K562 (cell line): ENCODE data around the gene NAV2. TPM values are rescaled to one million over a fixed set of nuclear protein-coding genes. Genes with fewer than 3 reads are reported as not detected.

Source experiments
- ATAC-seq: fragments of 200-7000 bp; cut with Tn5 transposase; 3 replicates; pipeline ENCODE4 v1.9.1; 2020; ENCODE audit warnings: moderate library complexity
- BruUV-seq: library from RNA; stranded (reverse); fragments of 400-500 nt; replicated peaks from 2 replicates; lab custom pipeline; 2021; lab: Mats Ljungman, UMichigan
- CTCF ChIA-PET: fragments of 300-600 bp; formaldehyde crosslinking; extraction: SDS; loops from one replicate; lab custom pipeline; 2021; ENCODE audit warnings: low intra/inter-chr PET ratio; lab: Yijun Ruan, JAX
- POLR2A ChIA-PET: fragments of 300-600, 350-650 bp; sonication (Branson Sonifier 250); formaldehyde crosslinking; extraction: SDS; loops from one replicate; lab custom pipeline; 2021; ENCODE audit warnings: antibody characterized with exemption, inconsistent platforms; lab: Yijun Ruan, JAX
- DNase-seq, 4 experiments: peaks; one replicate each; pipeline versions ENCODE4 v3.0.0 to v3.0.0-alpha.2; 2011 to 2018; ENCODE audit warnings: low spot score in 3 of 4, mixed read lengths in 3 of 4; ENCODE audit errors: extremely low read depth in 1 of 4
- FAIRE-seq: peaks from 2 replicates; lab custom pipeline; 2011; peaks lifted over from hg19 to GRCh38; lab: Jason Lieb, UNC
- H2AFZ ChIP-seq: 2 replicates; pipeline ENCODE4 v1.6.0; 2011; ENCODE audit warnings: low read depth, low read length, control low read depth, inconsistent platforms
- H3K27ac ChIP-seq: fragments of 200-600 bp; 3 replicates; pipeline ENCODE4 v1.8.0; 2011; ENCODE audit warnings: low read depth, mild to moderate bottlenecking, control low read depth, inconsistent platforms, low read length, moderate library complexity, mixed read lengths; ENCODE audit errors: extremely low read depth
- H3K27me3 ChIP-seq, 2 experiments: fragments of 300-600 bp in 1 of 2; 2 replicates in 1 of 2; 3 replicates in 1 of 2; pipeline versions ENCODE4 v1.6.0 to v1.8.0; 2011; ENCODE audit warnings: inconsistent platforms in 2 of 2, low read length in 2 of 2, mild to moderate bottlenecking in 1 of 2, mixed read lengths in 1 of 2, moderate library complexity in 1 of 2; ENCODE audit not compliant: control insufficient read depth in 2 of 2, insufficient read depth in 2 of 2
- H3K36me3 ChIP-seq: fragments of 300-600 bp; 3 replicates; pipeline ENCODE4 v1.8.0; 2011; ENCODE audit warnings: mild to moderate bottlenecking, low read length, inconsistent platforms; ENCODE audit not compliant: control insufficient read depth, insufficient read depth
- H3K4me1 ChIP-seq, 2 experiments: fragments of 200-600 bp in 1 of 2; replicated peaks in 1 of 2; 2 replicates in 1 of 2; 3 replicates in 1 of 2; pipeline versions ENCODE4 v1.5.1 to v1.8.0; 2011; ENCODE audit warnings: inconsistent platforms in 2 of 2, low read length in 2 of 2, mild to moderate bottlenecking in 1 of 2, mixed read lengths in 1 of 2, moderate library complexity in 1 of 2; ENCODE audit not compliant: control insufficient read depth in 2 of 2, insufficient read depth in 2 of 2
- H3K4me2 ChIP-seq: 2 replicates; pipeline ENCODE4 v1.6.1; 2011; ENCODE audit warnings: low read length, control low read depth, inconsistent platforms, mixed read lengths; ENCODE audit not compliant: insufficient read depth
- H3K4me3 ChIP-seq: fragments of 200-600 bp; sonication (generic), shearing (Covaris generic); 2 replicates; pipeline ENCODE4 v1.5.1; 2016; ENCODE audit warnings: control low read depth, inconsistent platforms
- H3K79me2 ChIP-seq: fragments of 200-600 bp; 3 replicates; pipeline ENCODE4 v1.8.0; 2011; ENCODE audit warnings: low read length, inconsistent platforms; ENCODE audit not compliant: control insufficient read depth, insufficient read depth
- H3K9ac ChIP-seq, 2 experiments: 2 replicates each; pipeline versions ENCODE4 v1.6.0 to v1.6.1; 2011; ENCODE audit warnings: low read depth in 2 of 2, low read length in 2 of 2, control low read depth in 1 of 2, inconsistent platforms in 1 of 2, mild to moderate bottlenecking in 1 of 2, mixed read lengths in 1 of 2; ENCODE audit not compliant: insufficient read depth in 1 of 2
- H3K9me1 ChIP-seq: one replicate; pipeline ENCODE4 v1.6.0; 2011; ENCODE audit warnings: inconsistent platforms, mild to moderate bottlenecking, low read length, moderate library complexity; ENCODE audit not compliant: control insufficient read depth, insufficient read depth
- H3K9me3 ChIP-seq: replicated peaks from 2 replicates; pipeline ENCODE4 v1.5.1; 2011; ENCODE audit warnings: low read depth, low read length, inconsistent platforms; ENCODE audit not compliant: control insufficient read depth, insufficient read depth
- H4K20me1 ChIP-seq: replicated peaks from 2 replicates; pipeline ENCODE4 v1.6.1; 2011; ENCODE audit warnings: low read length, inconsistent platforms, mixed read lengths; ENCODE audit not compliant: control insufficient read depth, insufficient read depth
- BHLHE40 ChIP-seq: IDR thresholded peaks from 2 replicates; pipeline ENCODE4 v1.6.1; 2011; ENCODE audit warnings: low read length, improper control_type of control experiment
- GTF2E2 ChIP-seq: fragments of 200-800 bp; sonication (Bioruptor generic); IDR thresholded peaks from 2 replicates; pipeline ENCODE4 v1.6.1; 2016; ENCODE audit warnings: missing genetic modification characterization, missing compliant biosample characterization
- HMG20B ChIP-seq: fragments of 250-450 bp; sonication (Bioruptor Pico); IDR thresholded peaks from 2 replicates; pipeline ENCODE4 v1.5.0; 2021; ENCODE audit warnings: mild to moderate bottlenecking
- HNRNPH1 ChIP-seq: fragments of 200-400 bp; formaldehyde crosslinking; optimal IDR thresholded peaks from 2 replicates; pipeline ENCODE3; 2017; ENCODE audit warnings: low read depth, mild to moderate bottlenecking, low read length, moderate library complexity
- MCM7 ChIP-seq, 2 experiments: fragments of 450-650 bp; IDR thresholded peaks; 2 replicates each; pipeline ENCODE4 v1.6.1; 2016 to 2018
- NONO ChIP-seq, 2 experiments: fragments of 200-400 bp in 1 of 2; fragments of 450-650 bp in 1 of 2; formaldehyde crosslinking in 1 of 2; IDR thresholded peaks; 2 replicates each; pipeline ENCODE4 v1.6.1; 2017; ENCODE audit warnings: low read depth in 2 of 2, mild to moderate bottlenecking in 2 of 2, moderate library complexity in 2 of 2, low read length in 1 of 2
- NR2C2 ChIP-seq, 2 experiments: fragments of 200-800 bp in 1 of 2; sonication (Bioruptor generic) in 1 of 2; sonication (generic) in 1 of 2; formaldehyde crosslinking in 1 of 2; IDR thresholded peaks; 2 replicates each; pipeline versions ENCODE4 v1.6.1 to v1.8.0; 2016 to 2022; ENCODE audit warnings: mild to moderate bottlenecking in 1 of 2, missing compliant biosample characterization in 1 of 2, missing genetic modification characterization in 1 of 2, missing genetic modification reagents in 1 of 2
- SAFB2 ChIP-seq: fragments of 200-400 bp; formaldehyde crosslinking; IDR thresholded peaks from 2 replicates; pipeline ENCODE4 v1.6.1; 2018; ENCODE audit warnings: borderline replicate concordance, low read length, low read depth, moderate library complexity; ENCODE audit not compliant: severe bottlenecking
- SIN3A ChIP-seq, 2 experiments: fragments of 150-350 bp in 1 of 2; IDR thresholded peaks; 2 replicates each; pipeline ENCODE4 v1.6.1; 2011 to 2016; ENCODE audit warnings: borderline replicate concordance in 2 of 2, low read depth in 2 of 2, low read length in 2 of 2, mild to moderate bottlenecking in 2 of 2, moderate library complexity in 2 of 2; ENCODE audit not compliant: control insufficient read depth in 1 of 2
- SNRNP70 ChIP-seq: fragments of 200-400 bp; formaldehyde crosslinking; optimal IDR thresholded peaks from 2 replicates; pipeline ENCODE3; 2017; ENCODE audit warnings: low read depth, low read length
- TAF1 ChIP-seq: IDR thresholded peaks from 2 replicates; pipeline ENCODE4 v1.6.1; 2011; ENCODE audit warnings: mild to moderate bottlenecking, low read length, moderate library complexity; ENCODE audit not compliant: insufficient read depth, control insufficient read depth, severe bottlenecking; ENCODE audit errors: extremely low read depth
- TOE1 ChIP-seq, 2 experiments: fragments of 450-650 bp in 1 of 2; sonication (generic) in 1 of 2; formaldehyde crosslinking in 1 of 2; IDR thresholded peaks; 2 replicates each; pipeline versions ENCODE4 v1.7.1 to v1.8.0; 2016 to 2022; ENCODE audit warnings: borderline replicate concordance in 2 of 2, mild to moderate bottlenecking in 2 of 2, antibody characterized with exemption in 1 of 2, inconsistent platforms in 1 of 2, low read depth in 1 of 2, missing genetic modification reagents in 1 of 2, moderate library complexity in 1 of 2
- ZNF436 ChIP-seq: fragments of 250-450, 450-650 bp; sonication (Bioruptor Pico); formaldehyde crosslinking; IDR thresholded peaks from 2 replicates; pipeline ENCODE4 v1.7.0; 2020; ENCODE audit warnings: mild to moderate bottlenecking
- WGBS: fragments of 100-300 bp; shearing (Covaris generic); methylation state at CpG from one replicate; pipeline ENCODE4 v1.1.6; 2016; ENCODE audit warnings: low coverage, mixed read lengths; ENCODE audit not compliant: insufficient coverage; ENCODE audit errors: missing lambda C conversion rate; 5-methylcytosine and 5-hydroxymethylcytosine counted together
- in situ Hi-C: fragments of 300-500 bp; cut with MboI; formaldehyde crosslinking; loops from 4 replicates; pipeline ENCODE4 v1.15.0; 2018; ENCODE audit warnings: inconsistent platforms, mixed read lengths
- intact Hi-C: fragments of 100-400 bp; cut with micrococcal nuclease; formaldehyde crosslinking; loops from 2 replicates; pipeline ENCODE4 v1.14.2; 2022
- polyA plus RNA-seq, 8 experiments: library from polyadenylated mRNA; depleted of rRNA in 4 of 8; stranded (reverse) in 5 of 8; unstranded in 3 of 8; fragments of >200 nt; fragmentation: Nextera tagmentation in 2 of 8; fragmentation: Illumina TruSeq in 1 of 8; extraction: Ambion mirVana in 2 of 8; extraction: Trizol in 1 of 8; gene quantifications; 2 replicates each; pipeline versions ENCODE4 v1.2.1 to v1.2.3, GENCODE V29; 2011 to 2014; ENCODE audit warnings: inconsistent platforms in 1 of 8, missing spikeins in 1 of 8
- total RNA-seq, 7 experiments: library from RNA; depleted of rRNA in 6 of 7; stranded (reverse); fragments of >200 nt in 6 of 7; fragmentation: Illumina TruSeq in 2 of 7; extraction: Trizol in 2 of 7; gene quantifications; 2 replicates each; pipeline versions ENCODE4 v1.2.1 to v1.2.3, GENCODE V29; 2011 to 2021; ENCODE audit warnings: low replicate concordance in 1 of 7
- TF ChIP-seq, protein P1 (sequence below): fragments of 450-650 bp; IDR thresholded peaks from 2 replicates; pipeline ENCODE4 v1.7.0; 2016; ENCODE audit warnings: borderline replicate concordance
- TF ChIP-seq, protein P2 (sequence below): sonication (generic); formaldehyde crosslinking; IDR thresholded peaks from 2 replicates; pipeline ENCODE4 v1.8.0; 2022; ENCODE audit warnings: mild to moderate bottlenecking, missing genetic modification reagents

NAV2 gene
- total and polyA plus RNA-seq, 9 of the 15 experiments (the other 6 are each of a cell fraction or from before 2014, with no cell fraction given) = 0.03 to 0.35 (median 0.05) TPM

DNA sequence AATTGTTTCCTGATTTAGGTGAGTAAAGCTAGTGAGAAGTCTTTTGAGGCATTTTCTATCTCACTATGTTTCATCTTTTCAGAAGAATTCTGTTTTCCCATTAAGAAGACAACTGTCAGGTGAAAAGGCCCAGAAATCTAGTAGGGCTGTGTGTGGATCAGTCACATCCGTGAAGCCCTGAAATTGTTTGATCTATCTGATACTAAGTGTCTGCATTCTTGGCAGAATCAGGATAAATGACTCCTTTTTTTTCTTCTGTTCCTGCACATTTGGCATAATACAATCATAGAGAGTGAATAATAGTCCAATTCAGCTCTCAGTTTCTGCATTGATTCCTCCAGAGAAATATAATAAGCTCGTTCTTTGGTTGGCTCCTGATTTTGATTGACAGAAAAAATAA is 208.3 kb downstream of the NAV2 start:
- H3K4me3 ChIP-seq = no peak overlapping the region
- in situ Hi-C loops (no loop called here), intact Hi-C loops (no loop called here)
- no peak overlapping the region for H2AFZ ChIP-seq
- 0% methylated on average over 2 of the region's 2 CpGs for WGBS
- no peak overlapping the region for H3K27ac ChIP-seq
- ChIA-PET POLR2A (interaction anchor here (0.7 kb wide), 1 partner anchor 21 kb away, joined by 3 read pairs; no protein-coding TSS in a partner anchor), CTCF (no interaction called here)
- no peaks in the 10 kb centered on the region for H3K36me3 ChIP-seq
- no peak for FAIRE-seq
- H4K20me1 ChIP-seq = no peaks in the 10 kb centered on the region
- H3K9me3 ChIP-seq = no peaks in the 10 kb centered on the region
- H3K4me1 ChIP-seq = no peaks in the 10 kb centered on the region
- BruUV-seq = no TSS peak
- no peak overlapping the region for H3K9ac ChIP-seq
- no peak overlapping the region for H3K4me2 ChIP-seq
- H3K79me2 ChIP-seq = no peaks in the 10 kb centered on the region
- peaks cover 3 to 4% of the 10 kb centered on the region in 2 experiments; a peak in 4 of 5 replicates for H3K27me3 ChIP-seq
- H3K9me1 ChIP-seq = no peaks in the 10 kb centered on the region
- no peak for ATAC-seq
- DNase-seq = no peak
- TF ChIP-seq SIN3A (IDR thresholded peaks at IDR 0.05; ENCODE audit: borderline replicate concordance in 2 of 2, control insufficient read depth in 1 of 2, low read depth in 2 of 2, low read length in 2 of 2) (no peak), SNRNP70 (no peak), MCM7 (IDR thresholded peaks at IDR 0.05) (no peak), NR2C2 (CRISPR knock-in tag; IDR thresholded peaks at IDR 0.05) (no peak), NR2C2 (tag; IDR thresholded peaks at IDR 0.05) (no peak), HNRNPH1 (no peak), ZNF436 (CRISPR knock-in tag) (no peak), NONO (IDR thresholded peaks at IDR 0.05; ENCODE audit: low read depth in 2 of 2, low read length in 1 of 2) (no peak), GTF2E2 (no peak), SAFB2 (no peak), TAF1 (no peak), BHLHE40 (no peak), TOE1 (IDR thresholded peaks at IDR 0.05; ENCODE audit: borderline replicate concordance) (no peak), TOE1 (CRISPR knock-in tag; IDR thresholded peaks at IDR 0.05; ENCODE audit: borderline replicate concordance, low read depth) (no peak), HMG20B (CRISPR knock-in tag) (no peak)
- TF ChIP-seq, protein P1, sequence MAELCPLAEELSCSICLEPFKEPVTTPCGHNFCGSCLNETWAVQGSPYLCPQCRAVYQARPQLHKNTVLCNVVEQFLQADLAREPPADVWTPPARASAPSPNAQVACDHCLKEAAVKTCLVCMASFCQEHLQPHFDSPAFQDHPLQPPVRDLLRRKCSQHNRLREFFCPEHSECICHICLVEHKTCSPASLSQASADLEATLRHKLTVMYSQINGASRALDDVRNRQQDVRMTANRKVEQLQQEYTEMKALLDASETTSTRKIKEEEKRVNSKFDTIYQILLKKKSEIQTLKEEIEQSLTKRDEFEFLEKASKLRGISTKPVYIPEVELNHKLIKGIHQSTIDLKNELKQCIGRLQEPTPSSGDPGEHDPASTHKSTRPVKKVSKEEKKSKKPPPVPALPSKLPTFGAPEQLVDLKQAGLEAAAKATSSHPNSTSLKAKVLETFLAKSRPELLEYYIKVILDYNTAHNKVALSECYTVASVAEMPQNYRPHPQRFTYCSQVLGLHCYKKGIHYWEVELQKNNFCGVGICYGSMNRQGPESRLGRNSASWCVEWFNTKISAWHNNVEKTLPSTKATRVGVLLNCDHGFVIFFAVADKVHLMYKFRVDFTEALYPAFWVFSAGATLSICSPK = no peak
- TF ChIP-seq, protein P2, sequence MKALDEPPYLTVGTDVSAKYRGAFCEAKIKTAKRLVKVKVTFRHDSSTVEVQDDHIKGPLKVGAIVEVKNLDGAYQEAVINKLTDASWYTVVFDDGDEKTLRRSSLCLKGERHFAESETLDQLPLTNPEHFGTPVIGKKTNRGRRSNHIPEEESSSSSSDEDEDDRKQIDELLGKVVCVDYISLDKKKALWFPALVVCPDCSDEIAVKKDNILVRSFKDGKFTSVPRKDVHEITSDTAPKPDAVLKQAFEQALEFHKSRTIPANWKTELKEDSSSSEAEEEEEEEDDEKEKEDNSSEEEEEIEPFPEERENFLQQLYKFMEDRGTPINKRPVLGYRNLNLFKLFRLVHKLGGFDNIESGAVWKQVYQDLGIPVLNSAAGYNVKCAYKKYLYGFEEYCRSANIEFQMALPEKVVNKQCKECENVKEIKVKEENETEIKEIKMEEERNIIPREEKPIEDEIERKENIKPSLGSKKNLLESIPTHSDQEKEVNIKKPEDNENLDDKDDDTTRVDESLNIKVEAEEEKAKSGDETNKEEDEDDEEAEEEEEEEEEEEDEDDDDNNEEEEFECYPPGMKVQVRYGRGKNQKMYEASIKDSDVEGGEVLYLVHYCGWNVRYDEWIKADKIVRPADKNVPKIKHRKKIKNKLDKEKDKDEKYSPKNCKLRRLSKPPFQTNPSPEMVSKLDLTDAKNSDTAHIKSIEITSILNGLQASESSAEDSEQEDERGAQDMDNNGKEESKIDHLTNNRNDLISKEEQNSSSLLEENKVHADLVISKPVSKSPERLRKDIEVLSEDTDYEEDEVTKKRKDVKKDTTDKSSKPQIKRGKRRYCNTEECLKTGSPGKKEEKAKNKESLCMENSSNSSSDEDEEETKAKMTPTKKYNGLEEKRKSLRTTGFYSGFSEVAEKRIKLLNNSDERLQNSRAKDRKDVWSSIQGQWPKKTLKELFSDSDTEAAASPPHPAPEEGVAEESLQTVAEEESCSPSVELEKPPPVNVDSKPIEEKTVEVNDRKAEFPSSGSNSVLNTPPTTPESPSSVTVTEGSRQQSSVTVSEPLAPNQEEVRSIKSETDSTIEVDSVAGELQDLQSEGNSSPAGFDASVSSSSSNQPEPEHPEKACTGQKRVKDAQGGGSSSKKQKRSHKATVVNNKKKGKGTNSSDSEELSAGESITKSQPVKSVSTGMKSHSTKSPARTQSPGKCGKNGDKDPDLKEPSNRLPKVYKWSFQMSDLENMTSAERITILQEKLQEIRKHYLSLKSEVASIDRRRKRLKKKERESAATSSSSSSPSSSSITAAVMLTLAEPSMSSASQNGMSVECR (CRISPR knock-in tag) = no peak
